Endodermal cell (in vitro differentiated cells): ENCODE data around the gene SMPD3. TPM values are rescaled to one million over a fixed set of nuclear protein-coding genes. Genes with fewer than 3 reads are reported as not detected.

Experiments used
- DNase-seq: peaks from one replicate; pipeline ENCODE4 v3.0.0-alpha.2; 2017
- H3K27ac ChIP-seq: 2 replicates; pipeline ENCODE4 v1.5.1; 2013; ENCODE audit warnings: mild to moderate bottlenecking, low read depth, low read length, moderate library complexity
- H3K27me3 ChIP-seq: 2 replicates; pipeline ENCODE4 v1.6.1; 2013; ENCODE audit warnings: mild to moderate bottlenecking, low read length, moderate library complexity; ENCODE audit not compliant: insufficient read depth, control insufficient read depth, poor library complexity, severe bottlenecking
- H3K36me3 ChIP-seq: 2 replicates; pipeline ENCODE4 v1.7.0; 2013; ENCODE audit warnings: mild to moderate bottlenecking, low read length, moderate library complexity; ENCODE audit not compliant: control insufficient read depth, insufficient read depth
- H3K4me1 ChIP-seq: one replicate; pipeline ENCODE4 v1.7.0; 2013; ENCODE audit warnings: low read length; ENCODE audit not compliant: control insufficient read depth, insufficient read depth
- H3K4me3 ChIP-seq: 2 replicates; pipeline ENCODE4 v1.5.1; 2013; ENCODE audit warnings: mild to moderate bottlenecking, low read length, moderate library complexity
- H3K9ac ChIP-seq: 2 replicates; pipeline ENCODE4 v1.6.1; 2013; ENCODE audit warnings: mild to moderate bottlenecking, low read length, moderate library complexity; ENCODE audit not compliant: poor library complexity, severe bottlenecking; ENCODE audit errors: extremely low read depth
- H3K9me3 ChIP-seq: 2 replicates; pipeline ENCODE4 v1.6.1; 2013; ENCODE audit warnings: mild to moderate bottlenecking, low read length, moderate library complexity; ENCODE audit not compliant: control insufficient read depth
- H3K27ac Mint-ChIP-seq: 2 replicates; pipeline ENCODE4 v1.8.0; 2020; ENCODE audit warnings: mixed read lengths
- H3K27me3 Mint-ChIP-seq: 2 replicates; pipeline ENCODE4 v1.8.0; 2021; ENCODE audit warnings: mild to moderate bottlenecking, mixed read lengths; ENCODE audit not compliant: insufficient read depth
- H3K36me3 Mint-ChIP-seq: 2 replicates; pipeline ENCODE4 v1.8.0; 2020; ENCODE audit warnings: low read depth, mixed read lengths
- H3K4me1 Mint-ChIP-seq: 2 replicates; pipeline ENCODE4 v1.8.0; 2020; ENCODE audit warnings: mixed read lengths
- H3K4me3 Mint-ChIP-seq: 2 replicates; pipeline ENCODE4 v1.8.0; 2020; ENCODE audit warnings: mild to moderate bottlenecking, moderate library complexity, mixed read lengths
- H3K9me3 Mint-ChIP-seq: 2 replicates; pipeline ENCODE4 v1.8.0; 2020; ENCODE audit warnings: mild to moderate bottlenecking, mixed read lengths
- WGBS, 2 experiments: methylation state at CpG; one replicate each; pipeline versions ENCODE4 v1.1.5 to v1.1.7; 2013; ENCODE audit warnings: missing lambda C conversion rate in 2 of 2, mixed read lengths in 1 of 2; ENCODE audit not compliant: insufficient coverage in 1 of 2, insufficient read length in 1 of 2; 5-methylcytosine and 5-hydroxymethylcytosine counted together
- total RNA-seq, 2 donors: library from RNA; stranded (reverse); fragmentation: NEBNext Ultra II Directional in 1 of 2; extraction: Animal tissue kit (Norgen Biotek cat#: 25700) in 1 of 2; gene quantifications; 2 replicates in 1 of 2; 3 replicates in 1 of 2; pipeline ENCODE4 v1.2.1, GENCODE V29; 2021
- TF ChIP-seq, protein P1 (sequence below): fragments of 200-600 bp; sonication (generic); conservative IDR thresholded peaks from 2 replicates; pipeline ENCODE4 v1.5.0; 2021; ENCODE audit warnings: antibody characterized with exemption, mild to moderate bottlenecking

SMPD3 gene
- total RNA-seq, 2 donors from 2014 or later: 0.07 TPM; not detected in 1

DNA sequence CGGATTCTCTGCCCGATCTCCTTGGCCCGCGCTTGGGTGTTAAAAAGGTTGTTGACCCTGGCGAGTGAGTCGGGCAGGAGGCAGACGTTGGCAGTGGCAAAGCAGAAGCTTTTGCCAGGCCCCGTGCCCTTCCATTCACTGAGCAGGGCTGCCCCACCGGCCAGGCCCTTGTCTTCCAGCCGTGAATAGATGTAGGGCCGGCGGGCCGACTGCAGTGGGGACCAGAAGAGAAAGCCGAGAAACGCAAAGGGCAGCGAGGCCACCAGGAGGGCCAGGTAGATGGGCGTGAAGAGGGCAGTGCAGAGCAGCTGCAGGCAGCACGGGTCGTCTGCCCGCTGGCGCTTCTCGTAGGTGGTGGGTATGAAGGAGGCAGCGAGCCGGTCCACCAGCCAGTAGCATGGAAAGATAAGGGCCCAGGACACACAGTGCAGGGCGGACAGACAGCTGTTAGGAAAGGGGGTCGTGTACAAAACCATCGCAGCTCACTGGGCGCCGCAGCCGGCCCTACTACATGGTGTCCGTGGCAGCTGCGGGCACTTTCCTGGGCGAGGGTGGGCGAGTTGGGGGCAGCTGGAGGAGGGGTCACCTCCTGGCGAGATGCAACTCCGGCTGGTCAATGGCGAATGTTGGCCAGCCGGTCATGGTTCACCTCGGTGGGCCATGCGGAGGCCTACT lies 76.5 kb downstream of the SMPD3 start:
- Mint-ChIP-seq H3K36me3 (no peaks in the 10 kb centered on the region), H3K4me3 (no peak overlapping the region), H3K27me3 (no peaks in the 10 kb centered on the region), H3K27ac (no peak overlapping the region), H3K9me3 (no peaks in the 10 kb centered on the region), H3K4me1 (peaks cover 15% of the 10 kb centered on the region)
- TF ChIP-seq, protein P1, sequence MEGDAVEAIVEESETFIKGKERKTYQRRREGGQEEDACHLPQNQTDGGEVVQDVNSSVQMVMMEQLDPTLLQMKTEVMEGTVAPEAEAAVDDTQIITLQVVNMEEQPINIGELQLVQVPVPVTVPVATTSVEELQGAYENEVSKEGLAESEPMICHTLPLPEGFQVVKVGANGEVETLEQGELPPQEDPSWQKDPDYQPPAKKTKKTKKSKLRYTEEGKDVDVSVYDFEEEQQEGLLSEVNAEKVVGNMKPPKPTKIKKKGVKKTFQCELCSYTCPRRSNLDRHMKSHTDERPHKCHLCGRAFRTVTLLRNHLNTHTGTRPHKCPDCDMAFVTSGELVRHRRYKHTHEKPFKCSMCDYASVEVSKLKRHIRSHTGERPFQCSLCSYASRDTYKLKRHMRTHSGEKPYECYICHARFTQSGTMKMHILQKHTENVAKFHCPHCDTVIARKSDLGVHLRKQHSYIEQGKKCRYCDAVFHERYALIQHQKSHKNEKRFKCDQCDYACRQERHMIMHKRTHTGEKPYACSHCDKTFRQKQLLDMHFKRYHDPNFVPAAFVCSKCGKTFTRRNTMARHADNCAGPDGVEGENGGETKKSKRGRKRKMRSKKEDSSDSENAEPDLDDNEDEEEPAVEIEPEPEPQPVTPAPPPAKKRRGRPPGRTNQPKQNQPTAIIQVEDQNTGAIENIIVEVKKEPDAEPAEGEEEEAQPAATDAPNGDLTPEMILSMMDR: no peak
- Histone ChIP-seq H3K27ac (no peak overlapping the region), H3K36me3 (no peaks in the 10 kb centered on the region), H3K27me3 (no peaks in the 10 kb centered on the region), H3K9ac (no peak overlapping the region), H3K4me3 (no peak overlapping the region), H3K4me1 (peaks cover 4% of the 10 kb centered on the region), H3K9me3 (no peaks in the 10 kb centered on the region)
- WGBS, 2 experiments: 94 to 96% methylated on average over 25 to 40 of the region's 40 CpGs
- no peak for DNase-seq

DNA sequence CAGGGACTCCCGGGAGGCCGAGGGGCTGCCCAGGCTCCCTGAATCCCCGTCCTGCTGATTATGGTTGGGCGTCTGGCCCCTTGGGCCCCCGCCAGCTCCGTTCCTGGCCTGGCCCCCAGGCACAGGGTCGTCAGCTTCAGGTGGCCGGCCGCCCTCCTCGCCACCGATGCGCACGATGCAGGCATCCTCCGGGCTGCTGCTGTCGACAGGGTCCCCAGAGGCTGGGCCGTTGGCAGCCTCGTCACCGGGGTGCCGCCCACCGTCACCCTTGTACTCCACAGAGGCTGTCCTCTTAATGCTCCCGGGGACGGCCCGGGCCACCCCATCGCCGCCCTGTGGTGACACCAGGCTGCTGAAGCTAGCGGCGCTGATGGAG lies 77.0 kb downstream of the SMPD3 start:
- DNase-seq: no peak
- 93 to 97% methylated on average over 15 to 27 of the region's 27 CpGs for WGBS, 2 experiments
- H3K9me3 ChIP-seq: no peaks in the 10 kb centered on the region
- no peak overlapping the region for H3K4me3 ChIP-seq
- H3K36me3 ChIP-seq: no peaks in the 10 kb centered on the region
- H3K9ac ChIP-seq: no peak overlapping the region
- peaks cover 15% of the 10 kb centered on the region for H3K4me1 Mint-ChIP-seq
- no peaks in the 10 kb centered on the region for H3K9me3 Mint-ChIP-seq
- TF ChIP-seq, protein P1: no peak
- H3K4me3 Mint-ChIP-seq: no peak overlapping the region
- no peaks in the 10 kb centered on the region for H3K27me3 Mint-ChIP-seq
- H3K27ac Mint-ChIP-seq: no peak overlapping the region
- no peaks in the 10 kb centered on the region for H3K36me3 Mint-ChIP-seq
- H3K27ac ChIP-seq: no peak overlapping the region
- no peaks in the 10 kb centered on the region for H3K27me3 ChIP-seq
- peaks cover 4% of the 10 kb centered on the region for H3K4me1 ChIP-seq

DNA sequence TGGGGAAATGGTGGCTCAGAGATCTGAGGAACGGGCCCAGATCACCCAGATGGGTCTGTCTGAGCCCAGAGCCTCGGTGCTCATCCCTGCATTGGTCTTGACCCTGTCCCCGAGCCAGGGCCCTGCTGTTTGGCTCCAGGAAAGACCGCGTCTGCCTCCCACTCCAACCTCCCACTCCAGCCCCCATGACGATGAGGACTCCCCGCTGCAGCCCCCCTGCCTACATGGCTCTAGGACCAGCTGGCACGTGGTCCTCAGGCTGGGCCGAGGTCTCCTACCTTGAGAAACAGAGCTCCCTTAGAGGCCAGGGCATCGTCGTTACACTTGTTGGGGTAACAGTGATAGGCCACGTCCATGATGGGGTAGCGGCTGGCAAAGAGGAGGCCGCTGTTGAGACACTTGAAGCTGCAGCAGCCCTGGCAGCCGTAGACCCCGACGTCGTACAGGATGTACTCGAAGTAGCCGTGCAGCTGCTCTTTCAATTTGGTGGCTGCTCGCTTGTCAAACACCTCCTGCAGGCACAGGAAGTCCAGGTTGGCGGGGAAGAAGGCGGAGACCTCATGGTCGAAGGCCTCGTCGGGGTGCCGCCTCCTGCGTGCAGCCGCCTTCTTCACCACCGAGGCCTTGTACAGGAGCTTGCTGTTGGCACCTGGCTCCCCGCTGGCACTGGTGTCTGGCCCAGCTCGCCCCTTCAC lies 77.6 kb downstream of the SMPD3 start:
- WGBS, 2 experiments: 94 to 95% methylated on average over 27 to 32 of the region's 32 CpGs
- no peak overlapping the region for H3K27ac Mint-ChIP-seq
- TF ChIP-seq, protein P1: no peak

More for the DNA sequence above, 77.6 kb downstream of the SMPD3 start:
- H3K36me3 ChIP-seq: no peaks in the 10 kb centered on the region
- H3K4me3 Mint-ChIP-seq: no peak overlapping the region
- H3K9me3 ChIP-seq: no peaks in the 10 kb centered on the region
- peaks cover 4% of the 10 kb centered on the region for H3K4me1 ChIP-seq
- H3K4me3 ChIP-seq: no peak overlapping the region
- H3K9me3 Mint-ChIP-seq: no peaks in the 10 kb centered on the region
- no peak overlapping the region for H3K27ac ChIP-seq
- no peaks in the 10 kb centered on the region for H3K36me3 Mint-ChIP-seq
- no peak for DNase-seq
- H3K27me3 Mint-ChIP-seq: no peaks in the 10 kb centered on the region
- H3K27me3 ChIP-seq: no peaks in the 10 kb centered on the region
- H3K9ac ChIP-seq: no peak overlapping the region
- H3K4me1 Mint-ChIP-seq: peaks cover 13% of the 10 kb centered on the region
